Stimulated activated naive CD8-positive, alpha-beta T cell treated with anti-CD3 and anti-CD28 coated beads, Interleukin-15, Interleukin-2, amounts not matched to agents 100 ng/mL and 50 ng/mL, for 24 hours (primary cell): ENCODE data around the gene ERC1.

Experiments
- H3K27ac Mint-ChIP-seq: one replicate; pipeline ENCODE4 v1.8.0; 2021; ENCODE audit warnings: mild to moderate bottlenecking, mixed read lengths
- H3K27me3 Mint-ChIP-seq: one replicate; pipeline ENCODE4 v1.8.0; 2021; ENCODE audit warnings: mixed read lengths
- H3K36me3 Mint-ChIP-seq: one replicate; pipeline ENCODE4 v1.8.0; 2021; ENCODE audit warnings: low read depth, mixed read lengths
- H3K4me1 Mint-ChIP-seq: one replicate; pipeline ENCODE4 v1.8.0; 2021; ENCODE audit warnings: low read depth, mixed read lengths
- H3K4me3 Mint-ChIP-seq: one replicate; pipeline ENCODE4 v1.8.0; 2021; ENCODE audit warnings: mild to moderate bottlenecking, mixed read lengths
- H3K9me3 Mint-ChIP-seq: one replicate; pipeline ENCODE4 v1.8.0; 2021; ENCODE audit warnings: mixed read lengths

Gene ERC1

GRCh38 chr12:1102115-1102514 lies 111.1 kb downstream of the ERC1 start:
- H3K4me1 Mint-ChIP-seq = peaks cover 49% of the 10 kb centered on the region
- H3K9me3 Mint-ChIP-seq = no peaks in the 10 kb centered on the region
- peaks cover 4% of the 10 kb centered on the region for H3K36me3 Mint-ChIP-seq
- H3K27me3 Mint-ChIP-seq = no peaks in the 10 kb centered on the region
- no peak overlapping the region for H3K27ac Mint-ChIP-seq
- no peak overlapping the region for H3K4me3 Mint-ChIP-seq

- Mint-ChIP-seq H3K4me3 (no peak overlapping the region), H3K9me3 (no peaks in the 10 kb centered on the region), H3K27me3 (no peaks in the 10 kb centered on the region), H3K4me1 (peaks cover 56% of the 10 kb centered on the region), H3K36me3 (peaks cover 4% of the 10 kb centered on the region), H3K27ac (no peak overlapping the region)
Measured at GRCh38 chr12:1102791-1103450, 111.9 kb downstream of the ERC1 start.

- no peak overlapping the region for H3K27ac Mint-ChIP-seq
- H3K36me3 Mint-ChIP-seq = peaks cover 4% of the 10 kb centered on the region
- H3K4me1 Mint-ChIP-seq = peaks cover 56% of the 10 kb centered on the region
- H3K27me3 Mint-ChIP-seq = no peaks in the 10 kb centered on the region
- no peak overlapping the region for H3K4me3 Mint-ChIP-seq
- no peaks in the 10 kb centered on the region for H3K9me3 Mint-ChIP-seq
Measured at GRCh38 chr12:1103632-1104031, 112.6 kb downstream of the ERC1 start.

DNA sequence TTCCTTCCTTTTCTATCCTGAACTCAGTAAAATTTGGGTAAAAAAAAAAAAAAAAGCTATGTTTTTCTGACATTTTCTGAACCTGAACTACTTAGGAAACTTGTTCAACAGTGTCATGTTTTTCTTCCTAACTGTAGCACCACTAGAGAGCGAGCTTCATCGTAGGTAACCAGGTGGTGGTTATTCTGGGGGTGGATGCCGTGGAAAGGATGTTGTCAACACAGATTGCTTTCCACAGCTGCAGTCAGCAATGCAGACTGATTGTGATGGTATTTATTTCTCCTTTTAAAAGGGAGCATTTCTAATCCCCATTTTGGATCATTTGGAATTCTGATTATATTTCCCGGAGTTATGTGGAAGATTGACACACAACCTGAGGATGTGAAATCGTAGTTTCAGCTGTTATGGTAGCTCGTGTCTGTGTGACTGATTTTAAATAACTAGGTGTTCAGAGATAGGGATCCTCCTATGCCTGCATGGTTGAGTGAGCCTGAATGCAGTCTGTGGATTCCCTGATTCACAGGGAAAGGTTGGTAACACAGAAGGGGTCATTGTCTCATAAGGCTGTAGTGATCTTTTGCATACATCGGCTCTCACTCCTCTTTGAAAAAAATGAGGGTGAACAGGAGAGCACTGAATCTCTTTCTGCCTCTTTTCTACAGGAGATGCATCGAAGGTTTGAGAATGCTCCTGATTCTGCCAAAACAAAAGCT lies 113.2 kb downstream of the ERC1 start:
- H3K27me3 Mint-ChIP-seq = no peaks in the 10 kb centered on the region
- no peak overlapping the region for H3K4me3 Mint-ChIP-seq
- peaks cover 51% of the 10 kb centered on the region for H3K4me1 Mint-ChIP-seq
- no peaks in the 10 kb centered on the region for H3K9me3 Mint-ChIP-seq
- H3K27ac Mint-ChIP-seq = no peak overlapping the region
- peaks cover 4% of the 10 kb centered on the region for H3K36me3 Mint-ChIP-seq

- Mint-ChIP-seq H3K27me3 (no peaks in the 10 kb centered on the region), H3K27ac (no peak overlapping the region), H3K4me3 (no peak overlapping the region), H3K36me3 (peaks cover 20% of the 10 kb centered on the region), H3K9me3 (no peaks in the 10 kb centered on the region), H3K4me1 (peaks cover 37% of the 10 kb centered on the region)
Measured at GRCh38 chr12:1107669-1108068, 116.6 kb downstream of the ERC1 start.

GRCh38 chr12:1108276-1108675 lies 117.3 kb downstream of the ERC1 start:
- peaks cover 33% of the 10 kb centered on the region for H3K4me1 Mint-ChIP-seq
- peaks cover 20% of the 10 kb centered on the region for H3K36me3 Mint-ChIP-seq
- no peaks in the 10 kb centered on the region for H3K27me3 Mint-ChIP-seq
- H3K4me3 Mint-ChIP-seq = no peak overlapping the region
- no peak overlapping the region for H3K27ac Mint-ChIP-seq
- H3K9me3 Mint-ChIP-seq = no peaks in the 10 kb centered on the region

DNA sequence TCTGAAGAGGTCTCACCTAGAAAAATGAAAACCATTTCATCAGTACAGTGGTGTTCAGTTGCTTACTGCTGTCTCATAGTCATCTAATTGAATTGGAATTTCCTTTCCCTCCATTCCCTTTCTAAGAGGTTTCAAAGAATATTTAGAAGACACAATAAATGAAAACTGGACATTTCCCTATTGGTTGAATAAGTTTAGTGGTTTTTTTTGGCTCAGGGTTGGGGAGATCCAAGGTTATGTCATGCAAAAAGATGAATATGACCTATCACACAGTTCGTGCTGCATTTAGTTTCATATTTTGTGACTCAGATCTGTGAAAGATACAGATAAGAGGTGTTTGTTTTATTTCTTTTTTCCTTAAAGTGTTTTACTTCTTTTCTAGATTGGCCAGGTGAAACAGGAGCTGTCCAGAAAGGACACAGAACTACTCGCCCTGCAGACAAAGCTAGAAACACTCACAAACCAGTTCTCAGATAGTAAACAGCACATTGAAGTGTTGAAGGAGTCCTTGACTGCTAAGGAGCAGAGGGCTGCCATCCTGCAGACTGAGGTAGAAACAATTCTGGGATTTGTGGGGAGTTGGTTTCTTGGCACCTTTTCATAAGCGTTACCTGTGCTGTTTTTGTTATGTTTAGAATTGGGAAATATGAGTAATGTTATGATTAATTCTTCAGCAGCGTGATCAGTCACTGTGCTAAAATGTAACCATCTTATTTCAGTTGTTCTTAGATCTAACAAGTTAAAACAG lies 124.6 kb downstream of the ERC1 start:
- no peaks in the 10 kb centered on the region for H3K9me3 Mint-ChIP-seq
- H3K27ac Mint-ChIP-seq = no peak overlapping the region
- H3K4me1 Mint-ChIP-seq = peaks cover 16% of the 10 kb centered on the region
- peaks cover 14% of the 10 kb centered on the region for H3K36me3 Mint-ChIP-seq
- H3K4me3 Mint-ChIP-seq = no peak overlapping the region
- H3K27me3 Mint-ChIP-seq = no peaks in the 10 kb centered on the region

- H3K27me3 Mint-ChIP-seq = no peaks in the 10 kb centered on the region
- no peaks in the 10 kb centered on the region for H3K9me3 Mint-ChIP-seq
- H3K4me3 Mint-ChIP-seq = no peak overlapping the region
- no peak overlapping the region for H3K27ac Mint-ChIP-seq
- peaks cover 4% of the 10 kb centered on the region for H3K36me3 Mint-ChIP-seq
- H3K4me1 Mint-ChIP-seq = peaks cover 16% of the 10 kb centered on the region
Measured at GRCh38 chr12:1117371-1117770, 126.3 kb downstream of the ERC1 start.

- no peaks in the 10 kb centered on the region for H3K9me3 Mint-ChIP-seq
- no peak overlapping the region for H3K4me3 Mint-ChIP-seq
- H3K27ac Mint-ChIP-seq = no peak overlapping the region
- no peaks in the 10 kb centered on the region for H3K27me3 Mint-ChIP-seq
- peaks cover 5% of the 10 kb centered on the region for H3K36me3 Mint-ChIP-seq
- H3K4me1 Mint-ChIP-seq = peaks cover 21% of the 10 kb centered on the region
Measured at GRCh38 chr12:1117970-1118563, 127.0 kb downstream of the ERC1 start.

DNA sequence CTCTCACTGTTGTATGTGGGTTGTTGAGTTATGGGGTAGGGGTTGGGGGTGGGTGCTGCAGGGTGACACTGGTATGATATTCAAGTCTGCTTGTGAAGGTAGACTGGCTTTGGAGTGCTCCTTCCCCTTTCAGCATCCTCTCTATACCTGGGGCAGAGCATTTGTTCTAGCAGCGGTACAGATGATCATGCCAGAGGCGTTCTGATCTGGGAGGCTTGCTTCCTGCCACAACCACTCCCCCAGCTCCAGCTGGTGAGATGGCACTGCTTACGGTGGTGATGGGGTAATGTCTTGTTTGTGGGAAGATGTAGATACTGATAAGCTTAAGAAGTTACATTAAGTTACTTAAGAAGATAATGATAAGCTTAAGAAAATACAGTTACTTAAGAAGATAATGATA lies 131.8 kb downstream of the ERC1 start:
- no peaks in the 10 kb centered on the region for H3K9me3 Mint-ChIP-seq
- H3K4me3 Mint-ChIP-seq = no peak overlapping the region
- H3K4me1 Mint-ChIP-seq = peaks cover 16% of the 10 kb centered on the region
- H3K27me3 Mint-ChIP-seq = no peaks in the 10 kb centered on the region
- H3K27ac Mint-ChIP-seq = no peak overlapping the region
- H3K36me3 Mint-ChIP-seq = peaks cover 7% of the 10 kb centered on the region

DNA sequence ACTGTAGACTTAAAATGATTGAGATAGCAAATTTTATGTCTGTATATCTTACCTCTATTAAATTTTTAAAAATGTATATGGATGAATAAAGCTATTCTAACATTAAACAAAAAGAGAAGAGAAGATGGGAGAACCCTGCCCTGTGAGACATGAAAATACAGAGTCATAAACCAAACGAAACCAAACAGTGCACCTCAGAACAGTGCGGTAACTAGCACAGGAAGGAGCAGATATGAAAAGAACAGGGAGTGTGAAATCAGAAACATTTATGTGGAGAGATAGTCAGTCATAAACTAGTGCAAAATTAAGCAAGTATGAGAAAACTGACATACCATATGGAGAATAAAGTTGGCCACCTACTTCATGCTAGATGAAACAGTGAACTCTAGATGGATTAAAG lies 135.1 kb downstream of the ERC1 start:
- no peak overlapping the region for H3K27ac Mint-ChIP-seq
- no peaks in the 10 kb centered on the region for H3K9me3 Mint-ChIP-seq
- peaks cover 10% of the 10 kb centered on the region for H3K36me3 Mint-ChIP-seq
- H3K4me3 Mint-ChIP-seq = no peak overlapping the region
- peaks cover 36% of the 10 kb centered on the region for H3K4me1 Mint-ChIP-seq
- no peaks in the 10 kb centered on the region for H3K27me3 Mint-ChIP-seq

DNA sequence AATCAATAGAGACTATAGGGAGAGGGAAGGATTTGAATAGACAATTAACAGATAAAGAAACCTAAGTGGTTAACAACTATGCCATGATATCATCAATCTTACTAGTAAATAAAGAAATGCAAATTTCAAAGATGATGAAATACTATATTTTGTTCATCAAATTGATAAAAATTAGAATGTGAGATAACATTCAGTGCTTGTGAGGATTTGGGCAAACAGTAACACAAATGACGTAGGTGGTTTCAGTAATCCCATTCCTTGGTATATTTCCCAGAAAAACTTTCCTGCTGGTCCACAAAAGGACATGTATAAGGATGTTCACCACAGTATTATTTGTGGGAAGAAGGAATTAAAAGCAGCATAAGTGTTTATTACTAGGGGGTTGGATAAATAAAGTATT lies 136.0 kb downstream of the ERC1 start:
- peaks cover 43% of the 10 kb centered on the region for H3K4me1 Mint-ChIP-seq
- no peaks in the 10 kb centered on the region for H3K9me3 Mint-ChIP-seq
- H3K36me3 Mint-ChIP-seq = peaks cover 11% of the 10 kb centered on the region
- no peaks in the 10 kb centered on the region for H3K27me3 Mint-ChIP-seq
- no peak overlapping the region for H3K4me3 Mint-ChIP-seq
- no peak overlapping the region for H3K27ac Mint-ChIP-seq

DNA sequence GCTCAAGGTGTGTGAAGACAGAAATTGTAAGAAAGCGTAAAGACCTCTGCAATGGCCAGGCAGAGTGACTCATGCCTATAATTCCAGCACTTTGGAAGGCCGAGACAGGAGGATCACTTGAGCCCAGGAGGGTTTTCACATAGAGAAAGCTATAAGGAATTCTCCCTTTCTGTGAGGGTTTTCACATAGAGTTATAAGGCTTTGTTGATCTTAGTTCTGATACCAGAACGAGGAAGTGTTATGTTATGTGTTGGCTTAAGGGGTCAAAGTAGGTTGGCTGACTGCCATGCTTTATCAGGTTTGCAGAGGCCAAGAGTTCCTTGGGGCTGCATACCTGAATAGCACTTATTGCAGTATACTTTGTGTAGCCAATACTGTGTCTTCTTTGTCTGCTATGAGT lies 139.1 kb downstream of the ERC1 start:
- no peaks in the 10 kb centered on the region for H3K27me3 Mint-ChIP-seq
- H3K9me3 Mint-ChIP-seq = no peaks in the 10 kb centered on the region
- peaks cover 37% of the 10 kb centered on the region for H3K4me1 Mint-ChIP-seq
- H3K4me3 Mint-ChIP-seq = no peak overlapping the region
- H3K27ac Mint-ChIP-seq = no peak overlapping the region
- H3K36me3 Mint-ChIP-seq = peaks cover 12% of the 10 kb centered on the region

DNA sequence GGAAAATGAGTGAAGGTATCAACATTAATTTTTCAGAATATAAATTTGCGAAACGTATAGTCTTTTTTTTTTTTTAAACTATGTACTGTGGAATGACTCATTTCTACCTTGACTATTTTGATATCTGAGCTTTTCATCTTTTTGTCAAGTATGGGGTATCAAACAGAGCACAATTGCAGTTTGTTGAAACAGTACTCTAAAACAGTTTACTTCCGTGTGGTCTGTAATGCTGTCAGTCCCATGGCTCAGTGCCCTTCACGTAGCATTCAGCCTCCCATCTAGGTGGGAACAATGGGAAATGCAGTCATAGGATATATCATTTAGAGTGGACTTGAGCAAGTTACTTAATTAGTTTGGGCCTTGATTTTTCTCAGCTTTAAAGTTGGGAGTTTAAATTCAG lies 139.5 kb downstream of the ERC1 start:
- no peaks in the 10 kb centered on the region for H3K9me3 Mint-ChIP-seq
- no peaks in the 10 kb centered on the region for H3K27me3 Mint-ChIP-seq
- no peak overlapping the region for H3K4me3 Mint-ChIP-seq
- peaks cover 12% of the 10 kb centered on the region for H3K36me3 Mint-ChIP-seq
- H3K4me1 Mint-ChIP-seq = peaks cover 37% of the 10 kb centered on the region
- H3K27ac Mint-ChIP-seq = no peak overlapping the region

GRCh38 chr12:1131811-1132224 lies 140.8 kb downstream of the ERC1 start:
- no peak overlapping the region for H3K4me3 Mint-ChIP-seq
- H3K27ac Mint-ChIP-seq = no peak overlapping the region
- H3K27me3 Mint-ChIP-seq = no peaks in the 10 kb centered on the region

More at GRCh38 chr12:1131811-1132224, 140.8 kb downstream of the ERC1 start:
- Mint-ChIP-seq H3K4me1 (peaks cover 27% of the 10 kb centered on the region), H3K9me3 (no peaks in the 10 kb centered on the region), H3K36me3 (peaks cover 8% of the 10 kb centered on the region)
